Neural progenitor cell (in vitro differentiated cells): ENCODE data around the gene RHAG. TPM values are rescaled to one million over a fixed set of nuclear protein-coding genes. Genes with fewer than 3 reads are reported as not detected.

Experiments used
- DNase-seq: peaks from one replicate; pipeline ENCODE4 v3.0.0-alpha.2; 2016; ENCODE audit warnings: low spot score
- H2AFZ ChIP-seq: fragments of 200-600 bp; sonication (generic); replicated peaks from 2 replicates; pipeline ENCODE4 v1.6.1; 2016; ENCODE audit warnings: antibody characterized with exemption
- H3F3A ChIP-seq: fragments of 200-600 bp; sonication (generic); 2 replicates; pipeline ENCODE4 v1.6.1; 2016; ENCODE audit warnings: antibody characterized with exemption, low read depth
- H3K27ac ChIP-seq: fragments of 200-600 bp; sonication (generic); 2 replicates; pipeline ENCODE4 v1.5.1; 2016; ENCODE audit warnings: mild to moderate bottlenecking
- H3K27me3 ChIP-seq: fragments of 200-600 bp; sonication (generic); 2 replicates; pipeline ENCODE4 v1.6.1; 2016; ENCODE audit warnings: mild to moderate bottlenecking, moderate library complexity
- H3K36me3 ChIP-seq: fragments of 200-600 bp; sonication (generic); 2 replicates; pipeline ENCODE4 v1.5.1; 2016
- H3K4me1 ChIP-seq: fragments of 200-600 bp; sonication (generic); 2 replicates; pipeline ENCODE4 v1.6.1; 2016; ENCODE audit warnings: mixed run types
- H3K4me2 ChIP-seq: fragments of 200-600 bp; sonication (generic); 2 replicates; pipeline ENCODE4 v1.6.1; 2016
- H3K4me3 ChIP-seq: fragments of 200-600 bp; sonication (generic); 2 replicates; pipeline ENCODE4 v1.5.1; 2016
- H3K79me2 ChIP-seq: fragments of 200-600 bp; sonication (generic); 2 replicates; pipeline ENCODE4 v1.6.1; 2016; ENCODE audit warnings: low read depth
- H3K9ac ChIP-seq: fragments of 200-600 bp; sonication (generic); 2 replicates; pipeline ENCODE4 v1.6.1; 2016
- H3K9me3 ChIP-seq: fragments of 200-600 bp; sonication (generic); 2 replicates; pipeline ENCODE4 v1.5.1; 2016; ENCODE audit warnings: low read depth
- H4K20me1 ChIP-seq: fragments of 200-600 bp; sonication (generic); 2 replicates; pipeline ENCODE4 v1.6.1; 2016; ENCODE audit warnings: low read depth
- H3K27ac Mint-ChIP-seq: 3 replicates; pipeline ENCODE4 v1.8.0; 2021; ENCODE audit warnings: mixed read lengths
- H3K27me3 Mint-ChIP-seq: 2 replicates; pipeline ENCODE4 v1.8.0; 2022; ENCODE audit warnings: low read depth, mild to moderate bottlenecking, inconsistent platforms, moderate library complexity, mixed read lengths; ENCODE audit not compliant: insufficient read depth
- H3K36me3 Mint-ChIP-seq: 3 replicates; pipeline ENCODE4 v1.8.0; 2021; ENCODE audit warnings: mixed read lengths
- H3K4me1 Mint-ChIP-seq: 3 replicates; pipeline ENCODE4 v1.8.0; 2021; ENCODE audit warnings: mixed read lengths
- H3K4me3 Mint-ChIP-seq: 3 replicates; pipeline ENCODE4 v1.8.0; 2021; ENCODE audit warnings: mild to moderate bottlenecking, moderate library complexity, mixed read lengths
- H3K9me3 Mint-ChIP-seq: 3 replicates; pipeline ENCODE4 v1.8.0; 2020; ENCODE audit warnings: mixed read lengths
- EZH2 ChIP-seq: fragments of 200-600 bp; sonication (generic); IDR thresholded peaks from 2 replicates; pipeline ENCODE4 v1.6.1; 2017; ENCODE audit warnings: antibody characterized with exemption, mild to moderate bottlenecking, moderate library complexity
- EZH2phosphoT487 ChIP-seq: fragments of 200-600 bp; sonication (generic); IDR thresholded peaks from 2 replicates; pipeline ENCODE4 v1.6.1; 2017; ENCODE audit warnings: antibody characterized with exemption
- total RNA-seq: library from RNA; depleted of rRNA; stranded (reverse); fragments of >200 nt; gene quantifications from 2 replicates; pipeline ENCODE4 v1.2.3, GENCODE V29; 2015; ENCODE audit warnings: low replicate concordance
- TF ChIP-seq, protein P1 (sequence below): fragments of 200-600 bp; sonication (generic); IDR thresholded peaks from 2 replicates; pipeline ENCODE4 v1.5.1; 2017; ENCODE audit warnings: antibody characterized with exemption, mild to moderate bottlenecking

RHAG gene
- total RNA-seq, 1 donor from 2014 or later, result not detected

DNA sequence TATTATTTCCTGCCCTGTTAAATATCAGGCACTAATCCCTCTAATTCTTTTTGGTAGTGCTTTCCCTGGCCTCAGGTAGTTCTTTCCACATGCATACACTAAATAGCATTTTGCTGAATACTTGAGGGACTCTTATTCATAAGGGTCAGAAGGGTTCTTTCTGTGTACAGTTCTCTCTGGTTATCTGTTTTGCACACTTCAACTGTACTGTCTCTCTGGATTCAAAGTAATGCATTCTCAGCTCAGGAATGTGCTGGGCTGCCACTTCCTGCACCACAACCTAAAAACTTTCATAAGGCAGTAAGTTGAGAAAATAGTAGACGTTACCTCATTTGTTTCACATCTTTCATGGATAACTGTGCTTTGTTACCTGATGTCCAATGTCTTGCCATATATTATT is 54.1 kb downstream of the RHAG start:
- H3K9me3 Mint-ChIP-seq, result no peaks in the 10 kb centered on the region
- H3K9ac ChIP-seq, result no peak overlapping the region
- no peak overlapping the region for H3K4me2 ChIP-seq
- no peaks in the 10 kb centered on the region for H3K4me1 Mint-ChIP-seq
- H3K36me3 ChIP-seq, result no peaks in the 10 kb centered on the region
- H3F3A ChIP-seq, result no peaks in the 10 kb centered on the region
- no peak overlapping the region for H3K4me3 Mint-ChIP-seq
- no peak overlapping the region for H3K27ac ChIP-seq
- H3K27me3 Mint-ChIP-seq, result no peaks in the 10 kb centered on the region
- DNase-seq, result no peak
- no peaks in the 10 kb centered on the region for H3K79me2 ChIP-seq
- H2AFZ ChIP-seq, result no peak overlapping the region
- H3K27ac Mint-ChIP-seq, result no peak overlapping the region
- H3K27me3 ChIP-seq, result no peaks in the 10 kb centered on the region
- no peak for TF ChIP-seq EZH2
- H3K4me1 ChIP-seq, result no peaks in the 10 kb centered on the region
- no peaks in the 10 kb centered on the region for H3K9me3 ChIP-seq
- H3K4me3 ChIP-seq, result no peak overlapping the region
- no peaks in the 10 kb centered on the region for H3K36me3 Mint-ChIP-seq
- H4K20me1 ChIP-seq, result no peaks in the 10 kb centered on the region

DNA sequence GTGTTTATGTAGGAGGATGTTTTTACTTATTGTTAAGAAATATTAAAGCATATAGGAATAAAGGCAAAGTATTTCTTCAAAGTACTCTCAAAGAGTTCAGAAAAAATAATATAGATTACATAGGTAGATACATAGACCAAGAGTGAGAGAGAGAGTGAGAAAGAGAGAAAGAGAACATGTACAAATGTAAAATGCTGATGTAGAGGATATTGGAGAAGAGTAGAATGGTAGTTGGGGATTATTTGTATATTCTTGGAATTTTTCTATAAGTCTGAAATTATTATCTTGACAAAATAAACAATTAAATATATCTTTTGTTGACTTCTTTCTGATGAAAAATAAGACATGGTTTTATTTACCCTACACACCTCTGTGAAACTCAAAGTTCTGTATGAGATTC is 57.0 kb downstream of the RHAG start:
- no peaks in the 10 kb centered on the region for H3K9me3 ChIP-seq
- DNase-seq, result no peak
- Mint-ChIP-seq H3K4me3 (no peak overlapping the region), H3K27me3 (no peaks in the 10 kb centered on the region), H3K36me3 (no peaks in the 10 kb centered on the region), H3K9me3 (no peaks in the 10 kb centered on the region), H3K4me1 (no peaks in the 10 kb centered on the region), H3K27ac (no peak overlapping the region)
- TF ChIP-seq EZH2, result no peak
- TF ChIP-seq EZH2phosphoT487, result no peak
- TF ChIP-seq, protein P1, sequence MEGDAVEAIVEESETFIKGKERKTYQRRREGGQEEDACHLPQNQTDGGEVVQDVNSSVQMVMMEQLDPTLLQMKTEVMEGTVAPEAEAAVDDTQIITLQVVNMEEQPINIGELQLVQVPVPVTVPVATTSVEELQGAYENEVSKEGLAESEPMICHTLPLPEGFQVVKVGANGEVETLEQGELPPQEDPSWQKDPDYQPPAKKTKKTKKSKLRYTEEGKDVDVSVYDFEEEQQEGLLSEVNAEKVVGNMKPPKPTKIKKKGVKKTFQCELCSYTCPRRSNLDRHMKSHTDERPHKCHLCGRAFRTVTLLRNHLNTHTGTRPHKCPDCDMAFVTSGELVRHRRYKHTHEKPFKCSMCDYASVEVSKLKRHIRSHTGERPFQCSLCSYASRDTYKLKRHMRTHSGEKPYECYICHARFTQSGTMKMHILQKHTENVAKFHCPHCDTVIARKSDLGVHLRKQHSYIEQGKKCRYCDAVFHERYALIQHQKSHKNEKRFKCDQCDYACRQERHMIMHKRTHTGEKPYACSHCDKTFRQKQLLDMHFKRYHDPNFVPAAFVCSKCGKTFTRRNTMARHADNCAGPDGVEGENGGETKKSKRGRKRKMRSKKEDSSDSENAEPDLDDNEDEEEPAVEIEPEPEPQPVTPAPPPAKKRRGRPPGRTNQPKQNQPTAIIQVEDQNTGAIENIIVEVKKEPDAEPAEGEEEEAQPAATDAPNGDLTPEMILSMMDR, result no peak
- no peak overlapping the region for H3K27ac ChIP-seq
- H3K36me3 ChIP-seq, result no peaks in the 10 kb centered on the region
- no peaks in the 10 kb centered on the region for H3K4me1 ChIP-seq
- H3F3A ChIP-seq, result no peaks in the 10 kb centered on the region
- no peaks in the 10 kb centered on the region for H3K27me3 ChIP-seq
- no peak overlapping the region for H3K4me3 ChIP-seq
- H2AFZ ChIP-seq, result no peak overlapping the region
- no peak overlapping the region for H3K9ac ChIP-seq
- no peaks in the 10 kb centered on the region for H4K20me1 ChIP-seq
- H3K4me2 ChIP-seq, result no peak overlapping the region
- no peaks in the 10 kb centered on the region for H3K79me2 ChIP-seq

DNA sequence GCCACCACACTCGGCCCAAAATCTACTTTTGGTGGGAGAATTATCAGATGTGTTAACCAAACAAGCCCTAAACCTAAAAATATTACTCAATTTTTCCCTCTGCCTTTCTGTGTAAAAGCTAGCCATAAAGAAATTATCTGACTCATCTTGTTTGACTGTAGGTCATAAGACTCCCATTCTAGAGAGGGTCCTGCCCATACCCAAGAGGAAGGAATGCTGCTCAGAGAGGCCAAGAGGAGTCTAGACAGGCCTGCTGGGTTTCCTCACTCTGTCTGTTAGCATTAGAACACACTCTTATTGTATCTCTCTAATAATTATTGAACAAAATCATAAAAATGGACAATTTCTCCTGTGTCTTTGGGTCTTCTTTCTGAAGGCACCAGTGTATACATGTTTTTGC is 60.0 kb downstream of the RHAG start:
- no peaks in the 10 kb centered on the region for H3K4me1 Mint-ChIP-seq
- no peaks in the 10 kb centered on the region for H3K27me3 ChIP-seq
- no peaks in the 10 kb centered on the region for H3K36me3 Mint-ChIP-seq
- no peaks in the 10 kb centered on the region for H3K9me3 Mint-ChIP-seq
- H4K20me1 ChIP-seq, result no peaks in the 10 kb centered on the region
- H3K27ac ChIP-seq, result no peak overlapping the region
- DNase-seq, result no peak
- H3K27ac Mint-ChIP-seq, result no peak overlapping the region
- no peaks in the 10 kb centered on the region for H3K9me3 ChIP-seq
- H3K4me2 ChIP-seq, result no peak overlapping the region
- TF ChIP-seq, protein P1, result no peak
- no peak for TF ChIP-seq EZH2phosphoT487
- TF ChIP-seq EZH2, result no peak
- no peak overlapping the region for H2AFZ ChIP-seq
- H3K4me1 ChIP-seq, result no peaks in the 10 kb centered on the region
- H3K27me3 Mint-ChIP-seq, result peaks cover 2% of the 10 kb centered on the region
- H3K79me2 ChIP-seq, result no peaks in the 10 kb centered on the region
- no peaks in the 10 kb centered on the region for H3K36me3 ChIP-seq
- H3F3A ChIP-seq, result no peaks in the 10 kb centered on the region
- no peak overlapping the region for H3K4me3 Mint-ChIP-seq
- H3K4me3 ChIP-seq, result no peak overlapping the region
- no peak overlapping the region for H3K9ac ChIP-seq

DNA sequence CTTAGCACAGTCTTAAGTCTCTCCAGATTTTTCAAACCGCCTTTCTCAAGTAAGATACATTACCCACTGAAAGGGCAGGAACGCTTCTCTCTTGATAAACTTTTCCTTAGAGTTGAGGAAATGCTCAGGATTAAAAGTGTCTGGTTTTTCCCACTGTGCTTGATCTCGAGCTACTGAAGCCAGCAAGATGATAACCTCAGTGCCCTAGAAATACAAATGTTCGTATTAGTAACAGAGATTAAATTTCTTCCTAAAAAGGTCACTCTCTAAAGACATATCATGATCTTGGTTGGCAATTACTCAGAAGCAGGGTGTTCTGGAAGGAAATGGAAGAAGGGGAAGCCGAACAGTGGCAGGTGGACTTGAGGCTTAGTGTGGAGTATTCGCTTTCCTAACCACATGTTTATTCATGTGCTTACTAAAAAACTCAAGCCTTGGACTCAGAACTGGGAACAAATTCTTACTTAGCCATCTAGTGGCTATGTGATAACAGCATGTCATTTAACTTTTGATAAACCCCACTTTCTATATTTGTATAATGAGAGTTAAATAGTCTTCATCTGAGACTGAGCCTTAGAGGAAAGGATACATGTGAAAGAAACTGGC is 66.1 kb downstream of the RHAG start:
- Histone ChIP-seq H3K9me3 (no peaks in the 10 kb centered on the region), H3K4me2 (no peak overlapping the region), H3K27ac (no peak overlapping the region), H2AFZ (peak overlapping the region; percentile 48), H3K79me2 (no peaks in the 10 kb centered on the region), H3K4me1 (no peaks in the 10 kb centered on the region), H4K20me1 (no peaks in the 10 kb centered on the region), H3K27me3 (no peaks in the 10 kb centered on the region), H3K9ac (no peak overlapping the region), H3K36me3 (no peaks in the 10 kb centered on the region), H3F3A (no peaks in the 10 kb centered on the region), H3K4me3 (no peak overlapping the region)
- H3K27me3 Mint-ChIP-seq, result peaks cover 2% of the 10 kb centered on the region
- DNase-seq, result no peak
- H3K27ac Mint-ChIP-seq, result no peak overlapping the region
- no peaks in the 10 kb centered on the region for H3K4me1 Mint-ChIP-seq
- no peaks in the 10 kb centered on the region for H3K9me3 Mint-ChIP-seq
- H3K36me3 Mint-ChIP-seq, result no peaks in the 10 kb centered on the region
- H3K4me3 Mint-ChIP-seq, result no peak overlapping the region
- TF ChIP-seq EZH2phosphoT487 (no peak), EZH2 (no peak)
- TF ChIP-seq, protein P1, result no peak
